SK-N-SH treated with all-trans-retinoic acid at 6 μM for 48 hours (cell line): ENCODE measurements around the gene PRDM15.

Experiments used
- ATAC-seq: fragments of 200-7000 bp; cut with Tn5 transposase; 3 replicates; pipeline ENCODE4 v1.9.1; 2020; ENCODE audit warnings: mild to moderate bottlenecking, moderate library complexity
- BACH2 ChIP-seq: fragments of 250-450 bp; sonication (Bioruptor Pico); IDR thresholded peaks from 2 replicates; pipeline ENCODE4 v1.9.0; 2021; ENCODE audit warnings: mild to moderate bottlenecking, borderline replicate concordance
- CREB5 ChIP-seq: fragments of 250-450 bp; sonication (Bioruptor Pico); IDR thresholded peaks from 2 replicates; pipeline ENCODE4 v1.5.1; 2020; ENCODE audit warnings: low read depth, mild to moderate bottlenecking, moderate library complexity
- CSDC2 ChIP-seq: fragments of 250-450 bp; sonication (Bioruptor Pico); IDR thresholded peaks from 2 replicates; pipeline ENCODE4 v1.5.0; 2020; ENCODE audit warnings: mild to moderate bottlenecking, moderate library complexity
- CSRNP3 ChIP-seq: fragments of 250-450 bp; sonication (Bioruptor Pico); IDR thresholded peaks from 2 replicates; pipeline ENCODE4 v1.5.1; 2021; ENCODE audit warnings: mild to moderate bottlenecking, moderate library complexity
- GLIS3 ChIP-seq: fragments of 250-450 bp; sonication (Bioruptor Pico); IDR thresholded peaks from 2 replicates; pipeline ENCODE4 v1.5.0; 2020; ENCODE audit warnings: mild to moderate bottlenecking, moderate library complexity
- ISL1 ChIP-seq: fragments of 250-450 bp; sonication (Bioruptor Pico); IDR thresholded peaks from 2 replicates; pipeline ENCODE4 v2.1.2; 2022; ENCODE audit warnings: mild to moderate bottlenecking, moderate library complexity
- OSR1 ChIP-seq: fragments of 250-450 bp; sonication (Bioruptor Pico); IDR thresholded peaks from 2 replicates; pipeline ENCODE4 v1.8.0; 2022; ENCODE audit warnings: moderate library complexity, mild to moderate bottlenecking, inconsistent platforms
- PPARA ChIP-seq: fragments of 250-450 bp; sonication (Bioruptor Pico); IDR thresholded peaks from 2 replicates; pipeline ENCODE4 v1.5.0; 2020; ENCODE audit warnings: mild to moderate bottlenecking, borderline replicate concordance
- RARB ChIP-seq: fragments of 250-450 bp; sonication (Bioruptor Pico); IDR thresholded peaks from 2 replicates; pipeline ENCODE4 v1.8.0; 2021; ENCODE audit warnings: mild to moderate bottlenecking, moderate library complexity
- SNAI2 ChIP-seq: fragments of 250-450 bp; sonication (Bioruptor Pico); IDR thresholded peaks from 2 replicates; pipeline ENCODE4 v1.5.0; 2020; ENCODE audit warnings: mild to moderate bottlenecking, moderate library complexity
- TCF4 ChIP-seq: fragments of 250-450 bp; sonication (Bioruptor Pico); IDR thresholded peaks from 2 replicates; pipeline ENCODE4 v1.8.0; 2021; ENCODE audit warnings: mild to moderate bottlenecking, moderate library complexity, borderline replicate concordance
- TOX ChIP-seq: fragments of 250-450 bp; sonication (Bioruptor Pico); IDR thresholded peaks from 2 replicates; pipeline ENCODE4 v1.8.0; 2021; ENCODE audit warnings: mild to moderate bottlenecking, moderate library complexity, borderline replicate concordance
- ZC3H10 ChIP-seq: fragments of 250-450 bp; sonication (Bioruptor Pico); IDR thresholded peaks from 2 replicates; pipeline ENCODE4 v1.5.1; 2021; ENCODE audit warnings: mild to moderate bottlenecking, moderate library complexity
- ZFP30 ChIP-seq: fragments of 450-650 bp; formaldehyde crosslinking; IDR thresholded peaks from 2 replicates; pipeline ENCODE4 v1.5.0; 2022; ENCODE audit warnings: mild to moderate bottlenecking, moderate library complexity
- ZNF565 ChIP-seq: fragments of 450-650 bp; formaldehyde crosslinking; conservative IDR thresholded peaks from 2 replicates; pipeline ENCODE4 v1.5.0; 2020; ENCODE audit warnings: low read depth, mild to moderate bottlenecking, moderate library complexity
- ZNF8 ChIP-seq: fragments of 450-650 bp; formaldehyde crosslinking; IDR thresholded peaks from 2 replicates; pipeline ENCODE4 v1.5.0; 2020; ENCODE audit warnings: mild to moderate bottlenecking, moderate library complexity
- TF ChIP-seq, protein P1 (sequence below): fragments of 250-450 bp; sonication (Bioruptor Pico); IDR thresholded peaks from 2 replicates; pipeline ENCODE4 v1.8.0; 2021; ENCODE audit warnings: low read depth, mild to moderate bottlenecking, moderate library complexity, borderline replicate concordance
- TF ChIP-seq, protein P2 (sequence below): fragments of 250-450 bp; sonication (Bioruptor Pico); IDR thresholded peaks from 2 replicates; pipeline ENCODE4 v1.5.0; 2020; ENCODE audit warnings: mild to moderate bottlenecking, moderate library complexity

The PRDM15 gene

GRCh38 chr21:41808094-41808493 is 71.0 kb downstream of the PRDM15 start:
- no peak for TF ChIP-seq TOX (CRISPR knock-in tag)
- TF ChIP-seq ZNF8, result no peak
- no peak for TF ChIP-seq SNAI2 (CRISPR knock-in tag)
- no peak for TF ChIP-seq ISL1 (CRISPR knock-in tag)
- TF ChIP-seq GLIS3 (CRISPR knock-in tag), result no peak
- TF ChIP-seq, protein P1, sequence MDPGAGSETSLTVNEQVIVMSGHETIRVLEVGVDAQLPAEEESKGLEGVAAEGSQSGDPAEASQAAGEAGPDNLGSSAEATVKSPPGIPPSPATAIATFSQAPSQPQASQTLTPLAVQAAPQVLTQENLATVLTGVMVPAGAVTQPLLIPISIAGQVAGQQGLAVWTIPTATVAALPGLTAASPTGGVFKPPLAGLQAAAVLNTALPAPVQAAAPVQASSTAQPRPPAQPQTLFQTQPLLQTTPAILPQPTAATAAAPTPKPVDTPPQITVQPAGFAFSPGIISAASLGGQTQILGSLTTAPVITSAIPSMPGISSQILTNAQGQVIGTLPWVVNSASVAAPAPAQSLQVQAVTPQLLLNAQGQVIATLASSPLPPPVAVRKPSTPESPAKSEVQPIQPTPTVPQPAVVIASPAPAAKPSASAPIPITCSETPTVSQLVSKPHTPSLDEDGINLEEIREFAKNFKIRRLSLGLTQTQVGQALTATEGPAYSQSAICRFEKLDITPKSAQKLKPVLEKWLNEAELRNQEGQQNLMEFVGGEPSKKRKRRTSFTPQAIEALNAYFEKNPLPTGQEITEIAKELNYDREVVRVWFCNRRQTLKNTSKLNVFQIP (CRISPR knock-in tag), result no peak
- no peak for TF ChIP-seq PPARA (CRISPR knock-in tag)
- TF ChIP-seq RARB (CRISPR knock-in tag), result no peak
- TF ChIP-seq, protein P2, sequence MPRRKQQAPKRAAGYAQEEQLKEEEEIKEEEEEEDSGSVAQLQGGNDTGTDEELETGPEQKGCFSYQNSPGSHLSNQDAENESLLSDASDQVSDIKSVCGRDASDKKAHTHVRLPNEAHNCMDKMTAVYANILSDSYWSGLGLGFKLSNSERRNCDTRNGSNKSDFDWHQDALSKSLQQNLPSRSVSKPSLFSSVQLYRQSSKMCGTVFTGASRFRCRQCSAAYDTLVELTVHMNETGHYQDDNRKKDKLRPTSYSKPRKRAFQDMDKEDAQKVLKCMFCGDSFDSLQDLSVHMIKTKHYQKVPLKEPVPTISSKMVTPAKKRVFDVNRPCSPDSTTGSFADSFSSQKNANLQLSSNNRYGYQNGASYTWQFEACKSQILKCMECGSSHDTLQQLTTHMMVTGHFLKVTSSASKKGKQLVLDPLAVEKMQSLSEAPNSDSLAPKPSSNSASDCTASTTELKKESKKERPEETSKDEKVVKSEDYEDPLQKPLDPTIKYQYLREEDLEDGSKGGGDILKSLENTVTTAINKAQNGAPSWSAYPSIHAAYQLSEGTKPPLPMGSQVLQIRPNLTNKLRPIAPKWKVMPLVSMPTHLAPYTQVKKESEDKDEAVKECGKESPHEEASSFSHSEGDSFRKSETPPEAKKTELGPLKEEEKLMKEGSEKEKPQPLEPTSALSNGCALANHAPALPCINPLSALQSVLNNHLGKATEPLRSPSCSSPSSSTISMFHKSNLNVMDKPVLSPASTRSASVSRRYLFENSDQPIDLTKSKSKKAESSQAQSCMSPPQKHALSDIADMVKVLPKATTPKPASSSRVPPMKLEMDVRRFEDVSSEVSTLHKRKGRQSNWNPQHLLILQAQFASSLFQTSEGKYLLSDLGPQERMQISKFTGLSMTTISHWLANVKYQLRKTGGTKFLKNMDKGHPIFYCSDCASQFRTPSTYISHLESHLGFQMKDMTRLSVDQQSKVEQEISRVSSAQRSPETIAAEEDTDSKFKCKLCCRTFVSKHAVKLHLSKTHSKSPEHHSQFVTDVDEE (CRISPR knock-in tag), result no peak
- no peak for TF ChIP-seq TCF4 (CRISPR knock-in tag)
- no peak for ATAC-seq

- TF ChIP-seq BACH2 (CRISPR knock-in tag) (no peak), ZFP30 (CRISPR knock-in tag) (no peak), ZNF565 (no peak), PPARA (CRISPR knock-in tag) (no peak), ZC3H10 (no peak), CSDC2 (CRISPR knock-in tag) (no peak), TOX (CRISPR knock-in tag) (no peak), CSRNP3 (CRISPR knock-in tag) (no peak), OSR1 (no peak), TCF4 (CRISPR knock-in tag) (no peak), CREB5 (CRISPR knock-in tag) (no peak), ZNF8 (no peak)
- TF ChIP-seq, protein P1 (CRISPR knock-in tag), result no peak
- no peak for ATAC-seq
Measured at GRCh38 chr21:41806773-41807172, 72.4 kb downstream of the PRDM15 start.

DNA sequence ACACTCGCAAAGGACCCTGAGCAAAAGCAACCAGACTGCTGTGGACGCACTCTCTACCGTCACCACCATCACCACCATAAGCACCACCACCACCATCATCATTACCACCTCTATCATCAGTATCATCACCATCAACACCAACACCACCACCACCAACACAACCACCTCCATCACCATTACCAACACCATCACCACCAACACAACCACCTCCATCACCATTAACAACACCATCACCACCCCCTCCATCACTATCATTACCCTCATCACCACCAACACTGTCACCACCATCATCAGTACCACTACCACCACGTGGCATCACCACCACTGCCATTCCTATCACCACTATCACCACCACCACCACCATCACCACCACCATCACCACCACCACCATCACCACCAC is 73.5 kb downstream of the PRDM15 start:
- no peak for ATAC-seq
- TF ChIP-seq ZNF565, result no peak
- TF ChIP-seq, protein P1 (CRISPR knock-in tag), result no peak
